ENCODE measurements around the gene KIF1A. TPM values are rescaled to one million over a fixed set of nuclear protein-coding genes. Genes with fewer than 3 reads are reported as not detected.

KIF1A gene
- total and polyA plus RNA-seq, 2 donors (not counting 3 experiments of a cell fraction or from before 2014, with no cell fraction given), result 0.11 to 0.64 TPM

- Histone ChIP-seq H3K4me2 (ENCODE audit: insufficient read depth, low read length) (no peak overlapping the region), H3K36me3 (ENCODE audit: control insufficient read depth in 2 of 2, extremely low read depth in 1 of 2, insufficient read depth in 2 of 2, low read length in 2 of 2) (no peaks in the 10 kb centered on the region), H3K4me3 (replicated peaks in 1 of 3; ENCODE audit: insufficient read depth in 1 of 3, low read depth in 1 of 3, low read length in 3 of 3) (no peak overlapping the region), H3K9me1 (replicated peaks; ENCODE audit: control insufficient read depth, extremely low read depth, insufficient read depth, low read length) (no peaks in the 10 kb centered on the region), H3K27ac (ENCODE audit: insufficient read depth, low read depth, low read length) (no peak overlapping the region), H3K79me2 (ENCODE audit: control insufficient read depth, insufficient read depth, low read length) (no peaks in the 10 kb centered on the region), H3K27me3 (ENCODE audit: control insufficient read depth in 2 of 2, insufficient read depth in 2 of 2, low read length in 2 of 2) (peaks cover 38 to 47% of the 10 kb centered on the region in 2 experiments), H4K20me1 (replicated peaks; ENCODE audit: control insufficient read depth, extremely low read depth, insufficient read depth, low read length) (no peaks in the 10 kb centered on the region), H3K9me3 (replicated peaks; ENCODE audit: control insufficient read depth, insufficient read depth, low read length) (no peaks in the 10 kb centered on the region), H2AFZ (ENCODE audit: low read depth, low read length) (no peak overlapping the region), H3K9ac (replicated peaks; ENCODE audit: extremely low read depth, insufficient read depth, low read length) (no peak overlapping the region), H3K4me1 (ENCODE audit: control insufficient read depth, extremely low read depth, insufficient read depth, low read length) (no peaks in the 10 kb centered on the region)
- DNase-seq (ENCODE audit: low read depth, low spot score), result no peak
- POLR2A ChIA-PET, result no interaction called here
- intact Hi-C loops (cut with micrococcal nuclease) (no loop called here), dilution Hi-C loops (cut with MboI; ENCODE audit: extremely low pct_ligation_motif_present, low sequenced_read_pairs) (no loop called here)
- no TSS peak for BruUV-seq (replicated peaks)
- FAIRE-seq, result no peak
- CTCF ChIA-PET, result interaction anchor here (0.6 to 0.7 kb wide), 2 partner anchors 231 to 305 kb away, joined by 3 to 6 read pairs; no protein-coding TSS in a partner anchor
- TF ChIP-seq EZH2 (IDR thresholded peaks at IDR 0.05; ENCODE audit: borderline replicate concordance, low read depth, low read length, severe bottlenecking), result peak; percentile 56
- no peak for TF ChIP-seq JUN (IDR thresholded peaks at IDR 0.05; ENCODE audit: borderline replicate concordance, insufficient read depth, insufficient read length, low read depth)
These were observed 727 bp downstream of the KIF1A start for GRCh38 chr2:240819126-240819857.

- no peak for FAIRE-seq
- Histone ChIP-seq H3K4me3 (replicated peaks in 1 of 3; ENCODE audit: insufficient read depth in 1 of 3, low read depth in 1 of 3, low read length in 3 of 3) (no peak overlapping the region), H3K9ac (replicated peaks; ENCODE audit: extremely low read depth, insufficient read depth, low read length) (no peak overlapping the region), H3K27ac (ENCODE audit: insufficient read depth, low read depth, low read length) (no peak overlapping the region), H4K20me1 (replicated peaks; ENCODE audit: control insufficient read depth, extremely low read depth, insufficient read depth, low read length) (no peaks in the 10 kb centered on the region), H3K9me3 (replicated peaks; ENCODE audit: control insufficient read depth, insufficient read depth, low read length) (no peaks in the 10 kb centered on the region), H3K9me1 (replicated peaks; ENCODE audit: control insufficient read depth, extremely low read depth, insufficient read depth, low read length) (no peaks in the 10 kb centered on the region), H2AFZ (ENCODE audit: low read depth, low read length) (no peak overlapping the region), H3K27me3 (ENCODE audit: control insufficient read depth in 2 of 2, insufficient read depth in 2 of 2, low read length in 2 of 2) (peaks cover 33 to 45% of the 10 kb centered on the region in 2 experiments), H3K4me2 (ENCODE audit: insufficient read depth, low read length) (no peak overlapping the region), H3K4me1 (ENCODE audit: control insufficient read depth, extremely low read depth, insufficient read depth, low read length) (no peaks in the 10 kb centered on the region), H3K79me2 (ENCODE audit: control insufficient read depth, insufficient read depth, low read length) (no peaks in the 10 kb centered on the region), H3K36me3 (ENCODE audit: control insufficient read depth in 2 of 2, extremely low read depth in 1 of 2, insufficient read depth in 2 of 2, low read length in 2 of 2) (no peaks in the 10 kb centered on the region)
- dilution Hi-C loops (cut with MboI; ENCODE audit: extremely low pct_ligation_motif_present, low sequenced_read_pairs) (no loop called here), intact Hi-C loops (cut with micrococcal nuclease) (no loop called here)
- TF ChIP-seq POLR2AphosphoS5 (IDR thresholded peaks at IDR 0.05; ENCODE audit: insufficient read depth, low read depth, low read length) (no peak), JUN (IDR thresholded peaks at IDR 0.05; ENCODE audit: borderline replicate concordance, insufficient read depth, insufficient read length, low read depth) (no peak), GATA2 (IDR thresholded peaks at IDR 0.05; ENCODE audit: insufficient read depth, insufficient read length, low read depth, low read length) (no peak), CTCF (IDR thresholded peaks at IDR 0.05; ENCODE audit: extremely low read depth in 1 of 2, insufficient read depth in 1 of 2, low read depth in 1 of 2, low read length in 2 of 2) (no peak), EZH2 (IDR thresholded peaks at IDR 0.05; ENCODE audit: borderline replicate concordance, low read depth, low read length, severe bottlenecking) (no peak), POLR2A (IDR thresholded peaks at IDR 0.05; ENCODE audit: low read depth, low read length) (no peak), MYC (IDR thresholded peaks at IDR 0.05; ENCODE audit: low read depth, low read length) (no peak), FOS (IDR thresholded peaks at IDR 0.05; ENCODE audit: borderline replicate concordance, insufficient read depth, low read length) (no peak)
- TF ChIP-seq, protein P1, sequence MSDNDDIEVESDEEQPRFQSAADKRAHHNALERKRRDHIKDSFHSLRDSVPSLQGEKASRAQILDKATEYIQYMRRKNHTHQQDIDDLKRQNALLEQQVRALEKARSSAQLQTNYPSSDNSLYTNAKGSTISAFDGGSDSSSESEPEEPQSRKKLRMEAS (IDR thresholded peaks at IDR 0.05; ENCODE audit: insufficient read depth, insufficient read length), result no peak
- ChIA-PET POLR2A (no interaction called here), CTCF (no interaction called here)
- BruUV-seq (replicated peaks), result no TSS peak
- DNase-seq (ENCODE audit: low read depth, low spot score), result no peak
These were observed 1.5 kb downstream of the KIF1A start for GRCh38 chr2:240818293-240819125.

All from endothelial cell of umbilical vein (primary cell).